ENCODE data around the gene EDAR. TPM values are rescaled to one million over a fixed set of nuclear protein-coding genes. Genes with fewer than 3 reads are reported as not detected.
A peak's percentile ranks its signal among the peaks of the same experiment; 100 is the strongest.

The EDAR gene
- under 1 TPM; 0.25 to 0.81 (median 0.60) TPM for total RNA-seq
- long read RNA-seq, donor 1: 0 reads
- long read RNA-seq, donor 2: 0 reads

DNA sequence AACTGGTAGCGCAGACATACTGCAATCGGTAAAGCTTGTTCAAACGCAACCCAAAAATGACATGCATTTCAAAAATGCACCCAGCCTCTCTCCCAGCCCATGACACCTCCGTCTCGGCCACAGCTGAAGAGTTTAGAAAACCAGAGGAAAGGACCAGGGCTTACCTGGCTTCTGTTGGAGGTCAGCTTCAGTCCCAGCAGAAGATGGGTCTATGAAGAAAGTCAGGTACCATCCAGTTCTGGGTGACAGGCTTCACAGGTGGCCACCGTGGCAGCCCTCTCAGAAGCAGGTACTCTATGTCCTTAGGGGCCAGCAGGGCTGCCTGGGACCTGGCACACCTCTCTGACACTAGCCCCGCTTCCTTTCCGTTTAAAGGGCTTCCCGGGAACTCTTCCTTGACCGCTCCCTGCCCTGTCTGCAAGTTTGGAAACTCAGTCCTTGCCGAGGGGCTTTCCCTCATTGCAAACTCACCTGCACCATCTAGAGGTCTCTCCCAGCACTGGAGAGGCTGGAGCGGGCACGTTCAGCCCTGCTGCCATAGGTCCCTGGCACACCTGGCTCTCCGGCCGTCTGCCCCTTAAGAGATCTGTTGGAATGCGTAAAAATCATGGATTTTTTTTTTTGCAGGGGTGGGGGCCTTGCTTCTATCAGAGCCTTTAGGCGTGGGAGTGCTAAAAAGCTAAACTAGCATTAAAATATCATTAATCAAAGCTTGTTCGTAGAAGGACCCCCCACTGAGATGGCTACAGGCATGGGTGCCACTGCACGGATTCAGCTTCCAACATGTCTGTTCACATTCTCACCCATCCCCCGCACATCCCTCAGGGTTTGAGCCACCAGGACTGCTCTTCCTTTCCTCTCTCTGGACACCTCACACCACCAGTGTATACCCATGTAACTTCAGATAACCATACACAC lies at the start of gene EDAR:
TSS of gene EDAR (minus strand) at position 425 of the 918 bp plus-strand sequence. CDS start 58,206 bp downstream, outside the sequence.
- TF ChIP-seq, protein P1, sequence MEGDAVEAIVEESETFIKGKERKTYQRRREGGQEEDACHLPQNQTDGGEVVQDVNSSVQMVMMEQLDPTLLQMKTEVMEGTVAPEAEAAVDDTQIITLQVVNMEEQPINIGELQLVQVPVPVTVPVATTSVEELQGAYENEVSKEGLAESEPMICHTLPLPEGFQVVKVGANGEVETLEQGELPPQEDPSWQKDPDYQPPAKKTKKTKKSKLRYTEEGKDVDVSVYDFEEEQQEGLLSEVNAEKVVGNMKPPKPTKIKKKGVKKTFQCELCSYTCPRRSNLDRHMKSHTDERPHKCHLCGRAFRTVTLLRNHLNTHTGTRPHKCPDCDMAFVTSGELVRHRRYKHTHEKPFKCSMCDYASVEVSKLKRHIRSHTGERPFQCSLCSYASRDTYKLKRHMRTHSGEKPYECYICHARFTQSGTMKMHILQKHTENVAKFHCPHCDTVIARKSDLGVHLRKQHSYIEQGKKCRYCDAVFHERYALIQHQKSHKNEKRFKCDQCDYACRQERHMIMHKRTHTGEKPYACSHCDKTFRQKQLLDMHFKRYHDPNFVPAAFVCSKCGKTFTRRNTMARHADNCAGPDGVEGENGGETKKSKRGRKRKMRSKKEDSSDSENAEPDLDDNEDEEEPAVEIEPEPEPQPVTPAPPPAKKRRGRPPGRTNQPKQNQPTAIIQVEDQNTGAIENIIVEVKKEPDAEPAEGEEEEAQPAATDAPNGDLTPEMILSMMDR (IDR thresholded peaks at IDR 0.05): peak; percentile 64
- Histone ChIP-seq H3K4me1 (ENCODE audit: low read depth) (peaks cover 3% of the 10 kb centered on the region), H3K9me3 (no peaks in the 10 kb centered on the region), H3K4me3 (no peak within 1 kb of the TSS), H3K36me3 (ENCODE audit: low read depth) (no peaks in the 10 kb centered on the region)
- intact Hi-C loops (cut with DNase I, micrococcal nuclease): no loop called here
- DNase-seq: peak in 2 of 3 donors; percentile 76 to 81
- peak; percentile 90 for ATAC-seq

GRCh38 chr2:109033171-109033570 lies 44.2 kb upstream of the EDAR start:
- TF ChIP-seq, protein P1 (IDR thresholded peaks at IDR 0.05): no peak
- Histone ChIP-seq H3K4me1 (ENCODE audit: low read depth) (no peaks in the 10 kb centered on the region), H3K4me3 (no peak overlapping the region), H3K9me3 (no peaks in the 10 kb centered on the region), H3K36me3 (ENCODE audit: low read depth) (no peaks in the 10 kb centered on the region)
- DNase-seq (no peak), ATAC-seq (no peak)
- intact Hi-C loops (cut with DNase I, micrococcal nuclease): no loop called here

DNA sequence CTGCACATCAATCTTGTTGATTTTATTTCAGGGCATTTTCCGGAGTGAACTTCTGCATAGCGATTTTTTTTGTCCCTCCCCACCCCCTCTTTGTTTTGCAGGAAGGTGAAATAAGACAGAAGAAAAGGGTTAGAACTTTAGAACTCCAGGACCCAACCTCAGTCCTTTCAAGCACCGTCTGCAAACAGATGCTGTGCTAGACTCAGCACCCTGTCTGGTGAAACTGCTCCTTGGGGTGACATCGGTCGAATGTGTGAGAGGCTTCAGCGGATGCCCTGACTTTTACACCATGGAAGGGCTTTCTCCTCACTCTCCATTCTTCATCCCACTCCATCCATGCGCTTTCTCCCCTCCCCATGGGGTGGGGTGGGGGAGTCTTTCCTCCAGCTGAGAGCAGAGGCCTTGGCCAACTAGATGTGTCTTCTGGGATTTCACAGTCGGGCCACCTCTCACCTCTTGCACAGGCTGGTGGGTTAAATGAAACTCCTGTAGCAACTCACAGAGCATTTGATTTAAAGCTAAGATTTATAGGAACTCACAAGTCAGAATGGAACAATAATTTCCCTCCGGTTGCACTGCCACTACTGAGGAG lies 43.3 kb upstream of the EDAR start:
- peak; percentile 28 for ATAC-seq
- H3K4me3 ChIP-seq: no peak overlapping the region
- DNase-seq: no peak
- H3K36me3 ChIP-seq (ENCODE audit: low read depth): no peaks in the 10 kb centered on the region
- intact Hi-C loops (cut with DNase I, micrococcal nuclease): no loop called here
- TF ChIP-seq, protein P1 (IDR thresholded peaks at IDR 0.05): no peak
- H3K4me1 ChIP-seq (ENCODE audit: low read depth): no peaks in the 10 kb centered on the region
- no peaks in the 10 kb centered on the region for H3K9me3 ChIP-seq

- intact Hi-C loops (cut with DNase I, micrococcal nuclease): no loop called here
- DNase-seq (peak; percentile 51 to 72 (median 70)), ATAC-seq (peak; percentile 82)
- no peak overlapping the region for H3K4me3 ChIP-seq
- H3K36me3 ChIP-seq (ENCODE audit: low read depth): no peaks in the 10 kb centered on the region
- H3K9me3 ChIP-seq: no peaks in the 10 kb centered on the region
- no peaks in the 10 kb centered on the region for H3K4me1 ChIP-seq (ENCODE audit: low read depth)
- TF ChIP-seq, protein P1 (IDR thresholded peaks at IDR 0.05): no peak
These were observed 42.6 kb upstream of the EDAR start for GRCh38 chr2:109031476-109032228.

DNA sequence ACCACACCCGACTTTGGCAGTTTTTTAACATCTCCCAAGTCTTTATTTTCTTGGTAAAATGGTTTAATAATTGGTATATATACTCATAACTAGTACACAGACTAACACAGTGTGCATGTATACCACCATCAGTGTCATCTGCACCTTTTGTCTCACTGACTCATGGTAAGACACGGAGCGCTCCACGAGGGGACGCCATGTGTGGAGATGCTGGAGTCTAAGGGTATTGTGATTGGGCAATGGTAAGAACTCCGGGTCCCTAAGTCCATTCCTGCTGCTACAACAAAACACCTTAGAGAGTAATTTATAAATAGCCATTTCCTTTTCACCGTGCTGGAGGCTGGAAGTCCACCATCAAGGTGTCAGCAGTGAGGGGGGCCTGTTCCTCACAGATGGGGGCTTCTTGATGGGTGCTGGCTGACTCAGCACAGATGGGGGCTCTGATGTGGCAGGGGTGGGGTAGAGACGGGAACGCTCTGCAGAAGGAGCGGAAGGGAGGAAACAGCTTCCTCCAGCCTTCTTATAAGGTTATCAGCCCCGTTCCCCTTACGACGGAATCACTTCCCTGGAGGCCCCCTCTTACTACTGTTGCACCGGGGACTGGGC lies 42.0 kb upstream of the EDAR start:
- intact Hi-C loops (cut with DNase I, micrococcal nuclease): no loop called here
- Histone ChIP-seq H3K36me3 (ENCODE audit: low read depth) (no peaks in the 10 kb centered on the region), H3K4me3 (no peak overlapping the region), H3K4me1 (ENCODE audit: low read depth) (no peaks in the 10 kb centered on the region), H3K9me3 (no peaks in the 10 kb centered on the region)
- DNase-seq (no peak), ATAC-seq (peak; percentile 31)
- TF ChIP-seq, protein P1 (IDR thresholded peaks at IDR 0.05): no peak

Measured in mucosa of descending colon (tissue), 3 donors.